HEK293T (cell line): ENCODE measurements around the gene APBB2.
"Not testable (repeated sequence)": the region's sequence is repeated elsewhere in the genome, so short reads cannot be mapped to it uniquely, and the experiment has no call there.

ENCODE experiments used
- CTCF ChIA-PET: fragments of 350-600 bp; formaldehyde crosslinking; extraction: SDS; loops from one replicate; lab custom pipeline; 2021; ENCODE audit warnings: antibody characterized with exemption, inconsistent platforms; lab: Yijun Ruan, JAX
- POLR2A ChIA-PET: fragments of 350-600 bp; formaldehyde crosslinking; extraction: SDS; loops from one replicate; lab custom pipeline; 2020; ENCODE audit warnings: antibody characterized with exemption, inconsistent platforms; lab: Yijun Ruan, JAX
- DNase-seq: peaks from one replicate; pipeline ENCODE4 v3.0.0; 2012; ENCODE audit warnings: mixed read lengths; ENCODE audit errors: extremely low spot score
- ARNT ChIP-seq: fragments of 450-650 bp; IDR thresholded peaks from 2 replicates; pipeline ENCODE4 v1.6.1; 2017; ENCODE audit warnings: mild to moderate bottlenecking
- BHLHE40 ChIP-seq: fragments of 450-650 bp; IDR thresholded peaks from 2 replicates; pipeline ENCODE4 v1.6.1; 2016; ENCODE audit warnings: mild to moderate bottlenecking, moderate library complexity, borderline replicate concordance
- CTBP1 ChIP-seq: fragments of 450-650 bp; IDR thresholded peaks from 2 replicates; pipeline ENCODE4 v1.6.1; 2016; ENCODE audit warnings: borderline replicate concordance
- ELF4 ChIP-seq: fragments of 450-650 bp; IDR thresholded peaks from 2 replicates; pipeline ENCODE4 v1.6.1; 2017; ENCODE audit warnings: antibody characterized with exemption
- FOXA1 ChIP-seq: fragments of 450-650 bp; IDR thresholded peaks from 2 replicates; pipeline ENCODE4 v1.6.1; 2016; ENCODE audit warnings: mild to moderate bottlenecking
- FOXK2 ChIP-seq: fragments of 450-650 bp; IDR thresholded peaks from 2 replicates; pipeline ENCODE4 v1.6.1; 2016; ENCODE audit warnings: mild to moderate bottlenecking
- FOXM1 ChIP-seq: fragments of 450-650 bp; IDR thresholded peaks from 2 replicates; pipeline ENCODE4 v1.6.1; 2017; ENCODE audit warnings: mild to moderate bottlenecking, borderline replicate concordance
- HDGF ChIP-seq: fragments of 450-650 bp; IDR thresholded peaks from 2 replicates; pipeline ENCODE4 v1.6.1; 2017; ENCODE audit warnings: antibody characterized with exemption, borderline replicate concordance
- L3MBTL2 ChIP-seq: fragments of 450-650 bp; conservative IDR thresholded peaks from 2 replicates; pipeline ENCODE4 v1.6.1; 2016; ENCODE audit warnings: mild to moderate bottlenecking
- LEF1 ChIP-seq: fragments of 450-650 bp; IDR thresholded peaks from 2 replicates; pipeline ENCODE4 v1.6.1; 2017; ENCODE audit warnings: mild to moderate bottlenecking, borderline replicate concordance
- NFRKB ChIP-seq: fragments of 450-650 bp; IDR thresholded peaks from 2 replicates; pipeline ENCODE4 v1.6.1; 2016; ENCODE audit warnings: mild to moderate bottlenecking, moderate library complexity
- PKNOX1 ChIP-seq: fragments of 450-650 bp; IDR thresholded peaks from 2 replicates; pipeline ENCODE4 v1.6.1; 2016
- SP1 ChIP-seq: fragments of 450-650 bp; IDR thresholded peaks from 2 replicates; pipeline ENCODE4 v1.6.1; 2017
- SUZ12 ChIP-seq: fragments of 450-650 bp; IDR thresholded peaks from 2 replicates; pipeline ENCODE4 v1.6.1; 2016; ENCODE audit warnings: mild to moderate bottlenecking
- TARDBP ChIP-seq: fragments of 450-650 bp; IDR thresholded peaks from 2 replicates; pipeline ENCODE4 v1.6.1; 2016
- ZNF384 ChIP-seq: fragments of 450-650 bp; IDR thresholded peaks from 2 replicates; pipeline ENCODE4 v1.6.1; 2016

Gene APBB2

GRCh38 chr4:41155194-41155830 lies 59.0 kb downstream of the APBB2 start:
- TF ChIP-seq SUZ12 (no peak), ARNT (no peak), FOXK2 (no peak), SP1 (no peak), CTBP1 (no peak), FOXA1 (no peak), LEF1 (no peak), L3MBTL2 (no peak), BHLHE40 (no peak), TARDBP (no peak), ZNF384 (no peak), FOXM1 (no peak), NFRKB (no peak)
- no peak for DNase-seq
- ChIA-PET CTCF (interaction anchor here (1.3 kb wide), 1 partner anchor 57 kb away, joined by 3 read pairs; no protein-coding TSS in a partner anchor), POLR2A (no interaction called here)

GRCh38 chr4:41154814-41155177 lies 59.5 kb downstream of the APBB2 start:
- DNase-seq, result no peak
- ChIA-PET CTCF (no interaction called here), POLR2A (no interaction called here)
- TF ChIP-seq L3MBTL2, result no peak
- TF ChIP-seq HDGF, result no peak
- TF ChIP-seq FOXM1, result no peak
- no peak for TF ChIP-seq PKNOX1

GRCh38 chr4:41154010-41154813 lies 60.1 kb downstream of the APBB2 start:
- TF ChIP-seq NFRKB (no peak), SUZ12 (no peak)
- ChIA-PET POLR2A (no interaction called here), CTCF (no interaction called here)
- no peak for DNase-seq

- ChIA-PET POLR2A (no interaction called here), CTCF (no interaction called here)
- no peak for TF ChIP-seq FOXK2
- no peak for TF ChIP-seq L3MBTL2
- TF ChIP-seq ELF4, result no peak
- TF ChIP-seq ARNT, result no peak
- TF ChIP-seq SUZ12, result no peak
- TF ChIP-seq HDGF, result no peak
- TF ChIP-seq PKNOX1, result no peak
- TF ChIP-seq TARDBP, result no peak
- TF ChIP-seq BHLHE40, result no peak
- no peak for TF ChIP-seq FOXA1
- no peak for DNase-seq
Observed at GRCh38 chr4:41150401-41150800, 63.9 kb downstream of the APBB2 start.

GRCh38 chr4:41149568-41149967 lies 64.8 kb downstream of the APBB2 start:
- DNase-seq, POLR2A ChIA-PET: not testable (repeated sequence)
- CTCF ChIA-PET, result interaction anchor here (0.8 kb wide), 1 partner anchor 19 kb away, joined by 3 read pairs; no protein-coding TSS in a partner anchor

GRCh38 chr4:41148931-41149330 lies 65.4 kb downstream of the APBB2 start:
- CTCF ChIA-PET, result interaction anchor here (0.8 kb wide), 1 partner anchor 18 kb away, joined by 3 read pairs; no protein-coding TSS in a partner anchor
- DNase-seq, result no peak
- POLR2A ChIA-PET, result no interaction called here
- TF ChIP-seq LEF1, result no peak
- no peak for TF ChIP-seq FOXM1
- TF ChIP-seq CTBP1, result no peak
- TF ChIP-seq ELF4, result no peak
- TF ChIP-seq L3MBTL2, result no peak

- no peak for DNase-seq
- TF ChIP-seq FOXA1, result no peak
- TF ChIP-seq FOXM1, result no peak
- no peak for TF ChIP-seq NFRKB
- TF ChIP-seq SUZ12, result no peak
- no peak for TF ChIP-seq ZNF384
- no peak for TF ChIP-seq HDGF
- TF ChIP-seq CTBP1, result no peak
- TF ChIP-seq L3MBTL2, result no peak
- TF ChIP-seq TARDBP, result no peak
- no peak for TF ChIP-seq BHLHE40
- ChIA-PET POLR2A (no interaction called here), CTCF (interaction anchor here (0.9 kb wide), 1 partner anchor 172 kb away, joined by 3 read pairs; no protein-coding TSS in a partner anchor)
Observed at GRCh38 chr4:41148292-41148691, 66.0 kb downstream of the APBB2 start.

GRCh38 chr4:41147570-41147969 lies 66.8 kb downstream of the APBB2 start:
- DNase-seq, POLR2A ChIA-PET: not testable (repeated sequence)
- CTCF ChIA-PET, result interaction anchor here (0.7 kb wide), 1 partner anchor 11 kb away, joined by 3 read pairs; no protein-coding TSS in a partner anchor
